Osteocyte (in vitro differentiated cells): ENCODE data around the gene MEF2D. TPM values are rescaled to one million over a fixed set of nuclear protein-coding genes. Genes with fewer than 3 reads are reported as not detected.

Experiments
- DNase-seq: peaks from one replicate; pipeline ENCODE4 v3.0.0; 2021; ENCODE audit warnings: mixed read lengths; ENCODE audit not compliant: unreplicated experiment; ENCODE audit errors: extremely low spot score
- H3K27ac Mint-ChIP-seq: one replicate; pipeline ENCODE4 v1.8.0; 2021; ENCODE audit warnings: mild to moderate bottlenecking, mixed read lengths; ENCODE audit not compliant: unreplicated experiment
- H3K27me3 Mint-ChIP-seq: one replicate; pipeline ENCODE4 v1.8.0; 2021; ENCODE audit warnings: mixed read lengths; ENCODE audit not compliant: unreplicated experiment
- H3K36me3 Mint-ChIP-seq: one replicate; pipeline ENCODE4 v1.8.0; 2021; ENCODE audit warnings: mixed read lengths; ENCODE audit not compliant: unreplicated experiment
- H3K4me1 Mint-ChIP-seq: one replicate; pipeline ENCODE4 v1.8.0; 2021; ENCODE audit warnings: mixed read lengths; ENCODE audit not compliant: unreplicated experiment
- H3K4me3 Mint-ChIP-seq: one replicate; pipeline ENCODE4 v1.8.0; 2021; ENCODE audit warnings: mild to moderate bottlenecking, moderate library complexity, mixed read lengths; ENCODE audit not compliant: unreplicated experiment
- H3K9me3 Mint-ChIP-seq: one replicate; pipeline ENCODE4 v1.8.0; 2021; ENCODE audit warnings: mixed read lengths; ENCODE audit not compliant: unreplicated experiment
- long read RNA-seq: library from polyadenylated mRNA; unstranded; transcript quantifications from one replicate; pipeline ENCODE4 v2.0.0, GENCODE V29; 2021
- total RNA-seq: library from RNA; stranded (reverse); gene quantifications from 2 replicates; pipeline ENCODE4 v1.2.1, GENCODE V29; 2021
- TF ChIP-seq, protein P1 (sequence below): fragments of 200-600 bp; sonication (generic); IDR thresholded peaks from 2 replicates; pipeline ENCODE4 v1.5.0; 2021; ENCODE audit warnings: antibody characterized with exemption, mild to moderate bottlenecking, moderate library complexity

Gene MEF2D
- total RNA-seq: 33.8 and 45.8 TPM in 2 replicates
- long read RNA-seq, partial matches to known transcripts: 0 of 1 reads
- long read RNA-seq, other reads (novel, unspliced or antisense): 1 of 1 reads

DNA sequence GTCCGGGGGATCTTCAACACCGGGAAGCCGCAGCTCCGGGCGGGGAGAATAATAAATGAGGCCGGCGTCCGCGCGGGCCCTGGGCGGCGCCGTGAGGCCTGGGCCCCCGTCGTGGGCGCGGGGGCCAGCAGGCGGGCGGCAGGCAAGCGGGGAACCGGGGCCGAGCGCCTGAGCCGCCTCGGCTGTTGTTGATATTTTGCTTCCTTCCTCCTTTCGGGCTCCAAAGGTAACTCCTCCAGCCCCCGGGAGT, at the start of gene MEF2D:
MEF2D (minus strand) TSS at position 233 of the 250 bp plus-strand sequence. CDS start 17,483 bp downstream, outside the sequence.
- TF ChIP-seq, protein P1, sequence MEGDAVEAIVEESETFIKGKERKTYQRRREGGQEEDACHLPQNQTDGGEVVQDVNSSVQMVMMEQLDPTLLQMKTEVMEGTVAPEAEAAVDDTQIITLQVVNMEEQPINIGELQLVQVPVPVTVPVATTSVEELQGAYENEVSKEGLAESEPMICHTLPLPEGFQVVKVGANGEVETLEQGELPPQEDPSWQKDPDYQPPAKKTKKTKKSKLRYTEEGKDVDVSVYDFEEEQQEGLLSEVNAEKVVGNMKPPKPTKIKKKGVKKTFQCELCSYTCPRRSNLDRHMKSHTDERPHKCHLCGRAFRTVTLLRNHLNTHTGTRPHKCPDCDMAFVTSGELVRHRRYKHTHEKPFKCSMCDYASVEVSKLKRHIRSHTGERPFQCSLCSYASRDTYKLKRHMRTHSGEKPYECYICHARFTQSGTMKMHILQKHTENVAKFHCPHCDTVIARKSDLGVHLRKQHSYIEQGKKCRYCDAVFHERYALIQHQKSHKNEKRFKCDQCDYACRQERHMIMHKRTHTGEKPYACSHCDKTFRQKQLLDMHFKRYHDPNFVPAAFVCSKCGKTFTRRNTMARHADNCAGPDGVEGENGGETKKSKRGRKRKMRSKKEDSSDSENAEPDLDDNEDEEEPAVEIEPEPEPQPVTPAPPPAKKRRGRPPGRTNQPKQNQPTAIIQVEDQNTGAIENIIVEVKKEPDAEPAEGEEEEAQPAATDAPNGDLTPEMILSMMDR: no peak
- peak within 1 kb of the TSS; percentile 99 for H3K27ac Mint-ChIP-seq
- H3K4me1 Mint-ChIP-seq: peaks cover 74% of the 10 kb centered on the region
- no peaks in the 10 kb centered on the region for H3K27me3 Mint-ChIP-seq
- H3K4me3 Mint-ChIP-seq: peak within 1 kb of the TSS; percentile 86
- DNase-seq: no peak
- H3K36me3 Mint-ChIP-seq: peaks cover 4% of the 10 kb centered on the region
- H3K9me3 Mint-ChIP-seq: no peaks in the 10 kb centered on the region

DNA sequence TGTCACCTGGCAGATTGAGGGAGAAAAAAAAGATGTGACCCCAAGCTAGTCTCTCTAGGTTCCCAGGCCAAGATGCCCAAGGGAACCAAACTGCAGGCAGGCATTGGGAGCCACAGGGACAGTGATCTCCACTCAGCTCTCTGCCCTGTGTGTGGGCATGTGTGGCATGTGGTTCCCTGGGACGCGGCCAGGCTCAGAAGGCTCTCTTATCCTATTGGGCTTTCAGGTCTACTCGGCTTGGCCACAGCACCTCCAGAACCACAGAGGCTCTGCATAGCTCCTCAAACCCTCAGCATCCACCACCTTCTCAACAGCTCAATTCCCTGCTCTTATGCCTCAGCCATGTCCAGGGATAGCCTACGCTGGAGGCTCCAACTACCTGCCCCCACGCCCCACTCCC, 49.8 kb upstream of the MEF2D start:
- peaks cover 5% of the 10 kb centered on the region for H3K36me3 Mint-ChIP-seq
- H3K27me3 Mint-ChIP-seq: no peaks in the 10 kb centered on the region
- no peak for DNase-seq
- no peak overlapping the region for H3K4me3 Mint-ChIP-seq
- H3K4me1 Mint-ChIP-seq: no peaks in the 10 kb centered on the region
- TF ChIP-seq, protein P1: no peak
- H3K27ac Mint-ChIP-seq: no peak overlapping the region
- no peaks in the 10 kb centered on the region for H3K9me3 Mint-ChIP-seq

DNA sequence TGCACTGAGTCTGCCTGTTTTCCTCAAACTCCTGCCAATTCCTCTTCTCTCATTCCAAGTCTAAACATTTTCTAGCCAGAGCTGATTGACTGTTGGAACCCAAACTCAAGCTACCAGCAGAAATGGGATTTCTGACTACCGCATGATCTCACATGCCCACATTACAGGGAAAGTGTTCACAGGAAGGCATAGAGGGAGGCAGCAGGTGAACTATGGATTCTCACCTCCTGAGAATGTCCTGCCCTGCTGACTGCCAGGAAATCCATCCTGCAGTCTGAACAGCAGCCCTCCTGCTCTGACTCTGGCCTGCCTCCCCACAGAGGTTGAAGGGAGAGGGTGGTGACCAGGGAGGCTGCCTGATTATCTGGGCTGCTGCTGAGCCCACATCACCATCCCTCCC, 49.3 kb upstream of the MEF2D start:
- Mint-ChIP-seq H3K4me1 (no peaks in the 10 kb centered on the region), H3K27me3 (no peaks in the 10 kb centered on the region), H3K27ac (no peak overlapping the region), H3K4me3 (no peak overlapping the region), H3K9me3 (no peaks in the 10 kb centered on the region), H3K36me3 (peaks cover 5% of the 10 kb centered on the region)
- no peak for DNase-seq
- TF ChIP-seq, protein P1: no peak

DNA sequence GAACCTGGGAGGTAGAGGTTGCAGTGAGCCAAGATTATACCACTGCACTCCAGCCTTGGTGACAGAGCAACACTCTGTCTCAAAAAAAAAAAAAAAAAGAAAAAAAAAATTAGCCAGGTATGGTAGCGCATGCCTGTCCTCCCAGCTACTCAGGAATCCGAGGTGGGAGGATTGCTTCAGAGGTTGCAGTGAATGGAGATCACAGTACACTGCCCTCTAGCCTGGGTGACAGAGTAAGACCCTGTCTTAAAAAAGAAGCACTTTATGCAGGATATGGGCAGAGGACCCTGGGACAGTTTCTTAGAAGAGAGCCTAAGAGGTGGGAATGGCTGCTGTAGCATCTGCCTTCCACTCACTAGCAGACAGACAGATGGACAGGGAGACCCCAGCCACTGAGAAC, 48.8 kb upstream of the MEF2D start:
- H3K9me3 Mint-ChIP-seq: no peaks in the 10 kb centered on the region
- no peak overlapping the region for H3K27ac Mint-ChIP-seq
- no peak overlapping the region for H3K4me3 Mint-ChIP-seq
- DNase-seq: no peak
- no peaks in the 10 kb centered on the region for H3K4me1 Mint-ChIP-seq
- H3K27me3 Mint-ChIP-seq: no peaks in the 10 kb centered on the region
- TF ChIP-seq, protein P1: no peak
- H3K36me3 Mint-ChIP-seq: peaks cover 5% of the 10 kb centered on the region

DNA sequence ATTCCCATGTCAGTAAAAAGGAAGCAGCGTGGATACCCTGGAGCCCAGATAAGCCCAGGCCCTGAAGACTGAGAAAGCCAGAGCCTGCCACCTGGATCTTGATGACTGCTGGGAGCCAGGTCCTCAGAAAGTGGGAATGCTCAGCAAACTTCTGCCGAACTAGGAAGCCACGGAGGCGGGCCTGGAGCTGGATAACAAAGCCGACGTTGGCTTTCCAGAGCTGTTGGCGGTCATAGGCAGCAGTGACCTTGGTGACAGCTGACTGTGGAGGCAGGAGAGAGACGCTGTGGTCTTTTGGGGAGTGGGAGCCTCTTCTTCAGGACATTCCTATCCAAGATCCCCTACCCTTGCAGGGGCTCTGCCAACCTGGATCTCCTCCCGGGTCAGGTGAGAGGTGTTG, 47.4 kb upstream of the MEF2D start:
- Mint-ChIP-seq H3K9me3 (no peaks in the 10 kb centered on the region), H3K4me1 (no peaks in the 10 kb centered on the region), H3K27me3 (no peaks in the 10 kb centered on the region), H3K27ac (no peak overlapping the region), H3K36me3 (peaks cover 4% of the 10 kb centered on the region), H3K4me3 (no peak overlapping the region)
- TF ChIP-seq, protein P1: no peak
- no peak for DNase-seq
